Effector memory CD8-positive, alpha-beta T cell (primary cell): ENCODE measurements around the gene THAP2.
A peak's percentile ranks its signal among the peaks of the same experiment; 100 is the strongest.

ENCODE experiments used
- ATAC-seq: fragments of 150-1000 bp; cut with Tn5 transposase; replicated peaks from 2 replicates; pipeline ENCODE4 v1.10.0; 2021; ENCODE audit warnings: mild to moderate bottlenecking, moderate library complexity
- DNase-seq, 3 experiments: peaks; one replicate each; pipeline ENCODE4 v3.0.0; 2021
- H3K27ac Mint-ChIP-seq, 2 donors: one replicate each; pipeline ENCODE4 v1.8.0; 2022; ENCODE audit warnings: mild to moderate bottlenecking in 2 of 2, mixed read lengths in 2 of 2, moderate library complexity in 2 of 2
- H3K27me3 Mint-ChIP-seq, 2 donors: one replicate each; pipeline ENCODE4 v1.8.0; 2022; ENCODE audit warnings: mixed read lengths in 2 of 2
- H3K36me3 Mint-ChIP-seq: one replicate; pipeline ENCODE4 v1.8.0; 2022; ENCODE audit warnings: mild to moderate bottlenecking, moderate library complexity, mixed read lengths; ENCODE audit not compliant: insufficient read depth
- H3K4me1 Mint-ChIP-seq, 2 donors: one replicate each; pipeline ENCODE4 v1.8.0; 2022; ENCODE audit warnings: low read depth in 2 of 2, mixed read lengths in 2 of 2
- H3K4me3 Mint-ChIP-seq, 2 donors: one replicate each; pipeline ENCODE4 v1.8.0; 2022; ENCODE audit warnings: mild to moderate bottlenecking in 2 of 2, mixed read lengths in 2 of 2, moderate library complexity in 2 of 2
- H3K9me3 Mint-ChIP-seq, 2 donors: one replicate each; pipeline ENCODE4 v1.8.0; 2022; ENCODE audit warnings: mixed read lengths in 2 of 2

THAP2 gene

GRCh38 chr12:71727958-71728357 is 63.9 kb downstream of the THAP2 start:
- no peaks in the 10 kb centered on the region for H3K9me3 Mint-ChIP-seq
- no peaks in the 10 kb centered on the region for H3K4me1 Mint-ChIP-seq
- no peak for DNase-seq
- no peaks in the 10 kb centered on the region for H3K36me3 Mint-ChIP-seq
- H3K27ac Mint-ChIP-seq: peak overlapping the region in 1 of 2 donors; percentile 11
- no peak overlapping the region for H3K4me3 Mint-ChIP-seq
- no peak for ATAC-seq
- H3K27me3 Mint-ChIP-seq: peaks cover 12 to 14% of the 10 kb centered on the region in 2 donors
